Stimulated activated CD4-positive, alpha-beta T cell treated with anti-CD3 and anti-CD28 coated beads, Interleukin-12 subunit alpha, Interleukin-12 subunit beta, amount 100 ng/mL, for 48 hours (primary cell): ENCODE measurements around the gene BRI3BP.
"Not testable (repeated sequence)": the region's sequence is repeated elsewhere in the genome, so short reads cannot be mapped to it uniquely, and the experiment has no call there.

Experiments
- DNase-seq, 3 donors: peaks; one replicate each; pipeline ENCODE4 v3.0.0-alpha.2; 2020; ENCODE audit warnings: low read depth in 2 of 3, low spot score in 1 of 3

Gene BRI3BP

GRCh38 chr12:124972211-124972610 lies 21.2 kb upstream of the BRI3BP start:
- no peak for DNase-seq

GRCh38 chr12:124975276-124975675 lies 18.2 kb upstream of the BRI3BP start:
- DNase-seq, result no peak

GRCh38 chr12:124976999-124977398 lies 16.4 kb upstream of the BRI3BP start:
- no peak for DNase-seq

- no peak for DNase-seq
Observed at GRCh38 chr12:124979568-124979967, 13.9 kb upstream of the BRI3BP start.

- no peak for DNase-seq
Observed at GRCh38 chr12:124980098-124980892, 13.2 kb upstream of the BRI3BP start.

GRCh38 chr12:124986876-124987275 lies 6.6 kb upstream of the BRI3BP start:
- DNase-seq, result not testable (repeated sequence)

GRCh38 chr12:124992874-124993625 lies 395 bp upstream of the BRI3BP start:
- DNase-seq, result peak; percentile 80 to 84 (median 83)

GRCh38 chr12:124994437-124994975 lies 1.1 kb downstream of the BRI3BP start:
- DNase-seq, result no peak

- no peak for DNase-seq
Observed at GRCh38 chr12:124995200-124995961, 1.9 kb downstream of the BRI3BP start.

- no peak for DNase-seq
Observed at GRCh38 chr12:124998705-124999104, 5.3 kb downstream of the BRI3BP start.

- DNase-seq, result no peak
Observed at GRCh38 chr12:125001636-125002035, 8.2 kb downstream of the BRI3BP start.

GRCh38 chr12:125003021-125003420 lies 9.6 kb downstream of the BRI3BP start:
- DNase-seq, result no peak

- DNase-seq, result no peak
Observed at GRCh38 chr12:125004621-125005020, 11.2 kb downstream of the BRI3BP start.

GRCh38 chr12:125005652-125006051 lies 12.2 kb downstream of the BRI3BP start:
- no peak for DNase-seq

- DNase-seq, result no peak
Observed at GRCh38 chr12:125006365-125006764, 12.9 kb downstream of the BRI3BP start.

GRCh38 chr12:125013816-125014442 lies 20.5 kb downstream of the BRI3BP start:
- DNase-seq, result no peak

GRCh38 chr12:125014526-125014925 lies 21.1 kb downstream of the BRI3BP start:
- no peak for DNase-seq

- no peak for DNase-seq
Observed at GRCh38 chr12:125015680-125016310, 22.4 kb downstream of the BRI3BP start.

GRCh38 chr12:125017801-125018200 lies 24.4 kb downstream of the BRI3BP start:
- no peak for DNase-seq

- no peak for DNase-seq
Observed at GRCh38 chr12:125018356-125018755, 24.9 kb downstream of the BRI3BP start.
